NK-92 (cell line): ENCODE data around the gene LGR4.
"Not testable (repeated sequence)": the region's sequence is repeated elsewhere in the genome, so short reads cannot be mapped to it uniquely, and the experiment has no call there.

Experiments
- DNase-seq: peaks from one replicate; lab custom pipeline; 2025; ENCODE audit not compliant: unreplicated experiment; lab: John Stamatoyannopoulos, UW

LGR4 gene

DNA sequence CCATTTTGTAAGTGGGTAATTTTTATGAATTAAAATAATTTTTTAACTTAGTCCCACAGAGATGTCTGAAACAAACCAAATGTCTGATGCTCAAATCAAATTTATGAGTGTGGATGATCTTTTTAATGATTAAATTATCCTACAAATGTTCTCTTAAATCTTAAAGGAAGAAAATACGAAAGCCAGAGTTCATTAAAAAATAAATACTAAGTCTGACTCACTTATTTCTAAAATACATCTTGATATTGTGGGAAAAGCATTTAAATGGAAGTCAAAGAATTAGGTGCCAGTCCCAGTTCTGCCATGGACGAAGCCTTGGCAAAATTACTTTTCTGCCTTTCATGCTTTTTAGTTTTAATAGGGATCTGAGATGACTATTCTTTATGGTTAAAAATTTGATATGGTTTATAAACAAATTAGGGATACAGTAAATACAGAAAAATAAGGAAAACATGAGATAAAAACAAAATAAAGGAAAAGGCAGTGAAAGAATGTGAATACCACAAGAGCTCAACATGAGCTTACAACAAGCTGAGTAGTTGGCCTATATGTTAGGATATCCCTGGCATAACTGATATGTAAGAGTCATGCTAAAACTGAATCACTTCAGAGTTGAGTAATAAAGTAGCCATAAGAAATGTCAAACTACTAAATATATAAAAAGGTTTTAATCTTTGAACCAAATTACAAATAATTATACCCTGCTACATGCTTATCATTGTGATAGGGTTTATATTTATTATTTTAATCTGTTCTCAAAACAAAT is 118.8 kb downstream of the LGR4 start:
- DNase-seq, result no peak

GRCh38 chr11:27352781-27353180 is 119.8 kb downstream of the LGR4 start:
- DNase-seq, result no peak

DNA sequence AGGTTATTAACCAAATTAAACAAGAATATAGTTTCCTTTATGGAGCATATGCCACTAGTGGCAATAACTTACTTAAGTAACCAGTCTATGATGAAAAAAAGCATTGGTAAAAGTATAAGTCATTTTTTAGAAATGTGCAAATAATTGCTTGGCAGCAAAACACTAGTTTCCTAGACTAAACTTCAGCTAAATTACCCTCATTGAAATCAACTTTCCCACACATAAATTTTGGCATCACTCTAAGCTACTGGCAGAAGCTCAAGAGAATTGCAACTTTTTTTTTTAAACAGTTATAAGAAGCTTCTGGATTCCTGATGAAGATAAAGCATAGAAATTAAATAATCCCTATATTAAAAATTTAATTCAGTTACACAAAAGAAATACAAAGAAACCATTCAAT is 122.1 kb downstream of the LGR4 start:
- no peak for DNase-seq

GRCh38 chr11:27349919-27350318 is 122.7 kb downstream of the LGR4 start:
- DNase-seq, result no peak

DNA sequence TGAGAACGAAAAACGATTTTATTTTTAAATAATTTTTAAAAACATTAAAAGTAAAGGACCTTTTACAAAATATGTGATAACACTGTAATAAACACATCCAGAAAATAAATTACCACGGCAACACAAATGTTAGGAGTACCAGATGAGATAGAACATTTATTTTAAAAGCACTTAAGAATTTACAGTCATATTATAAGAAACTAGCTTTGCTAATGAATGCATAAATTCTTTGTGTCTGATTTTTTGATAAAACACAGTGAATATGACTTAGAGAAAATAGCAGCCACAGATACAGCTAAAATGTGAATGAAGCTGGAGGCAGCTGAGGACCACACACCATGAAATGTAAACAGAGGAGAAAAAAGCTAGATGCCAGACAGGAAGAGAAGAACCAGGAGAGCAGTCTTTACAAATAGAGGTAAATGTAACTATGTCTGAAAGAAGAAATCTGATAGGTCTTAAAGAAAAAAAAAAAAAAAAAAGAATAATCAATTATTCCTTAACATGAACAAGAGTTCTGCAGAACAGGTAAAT is 124.2 kb downstream of the LGR4 start:
- DNase-seq, result no peak

DNA sequence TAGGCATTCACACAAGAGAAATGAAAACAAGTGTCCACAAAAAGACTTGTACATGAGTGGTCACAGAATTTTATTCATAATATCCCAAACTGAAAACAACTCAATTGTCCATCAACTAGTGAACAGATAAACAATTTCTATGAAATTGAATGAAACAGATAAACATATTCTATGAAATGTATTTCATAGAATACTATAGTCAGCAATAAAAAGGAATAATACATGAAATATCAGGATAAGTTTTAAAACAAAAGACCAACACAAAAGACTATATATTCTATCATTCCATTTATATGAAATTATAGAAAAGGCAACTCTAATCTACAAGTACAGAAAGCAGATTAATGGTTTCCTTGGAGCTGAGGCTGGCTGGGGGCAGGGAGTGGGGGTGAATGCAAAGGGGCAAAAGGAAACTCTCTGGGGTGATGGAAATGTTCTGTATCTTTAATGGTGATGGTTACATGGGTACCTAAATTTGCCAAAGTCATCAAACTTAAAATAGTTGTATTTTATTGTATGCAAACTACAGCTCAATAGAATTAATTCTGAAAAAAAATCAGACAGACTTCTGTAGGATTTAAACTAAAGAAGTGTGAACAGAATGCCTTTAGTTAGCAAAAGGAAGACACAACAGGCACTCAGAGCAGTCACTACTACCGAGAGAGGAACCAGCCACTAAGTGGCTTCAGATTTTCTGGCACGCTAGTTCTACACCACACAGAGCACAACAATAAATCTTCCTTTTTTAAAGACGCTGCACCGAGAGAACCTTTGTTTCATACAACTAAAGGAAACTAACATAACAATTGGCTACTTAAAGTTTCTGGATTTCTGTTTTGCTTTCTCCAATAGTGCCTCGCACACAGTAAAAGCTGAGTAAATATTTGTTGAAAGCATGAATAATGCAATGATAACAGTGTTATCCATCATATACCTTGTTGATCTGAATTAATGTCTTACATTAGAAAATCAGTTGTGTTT is 124.9 kb downstream of the LGR4 start:
- no peak for DNase-seq

DNA sequence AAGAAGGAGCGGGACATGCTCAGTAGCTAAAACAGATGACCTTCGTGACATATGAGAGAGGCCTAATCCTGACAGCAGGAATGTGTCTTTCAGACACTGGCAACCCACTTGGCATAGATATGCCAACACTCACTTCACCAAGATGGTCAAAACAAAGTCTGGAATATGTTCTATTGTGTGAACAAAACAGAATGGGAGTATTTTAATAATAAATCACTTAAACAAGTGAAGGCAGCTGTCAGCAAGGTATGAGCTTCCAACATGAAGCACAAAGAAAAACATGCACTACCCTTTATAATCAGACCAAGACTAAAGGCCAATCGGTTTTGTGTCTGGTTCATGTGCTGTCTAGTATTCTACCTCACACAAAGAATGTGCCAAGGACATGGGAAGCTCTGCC is 132.6 kb downstream of the LGR4 start:
- DNase-seq, result no peak

DNA sequence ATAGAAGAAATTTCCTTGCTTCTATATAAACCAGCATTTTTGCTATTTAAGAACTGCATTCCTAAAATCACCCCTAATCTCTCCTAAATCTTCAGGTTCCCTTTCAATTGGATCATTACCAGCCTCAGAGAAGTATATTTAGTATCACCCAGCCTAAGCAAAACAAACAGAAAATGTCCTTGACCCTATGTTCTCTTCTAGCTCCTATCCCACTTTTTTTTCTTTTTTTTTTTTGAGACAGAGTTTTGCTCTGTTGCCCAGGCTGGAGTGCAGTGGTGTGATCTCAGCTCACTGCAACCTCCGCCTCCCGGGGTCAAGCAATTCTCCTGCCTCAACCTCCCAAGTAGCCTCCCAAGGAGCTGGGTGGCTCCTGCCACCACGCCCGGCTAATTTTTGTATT is 137.8 kb downstream of the LGR4 start:
- not testable (repeated sequence) for DNase-seq

GRCh38 chr11:27331981-27332380 is 140.6 kb downstream of the LGR4 start:
- DNase-seq, result no peak

DNA sequence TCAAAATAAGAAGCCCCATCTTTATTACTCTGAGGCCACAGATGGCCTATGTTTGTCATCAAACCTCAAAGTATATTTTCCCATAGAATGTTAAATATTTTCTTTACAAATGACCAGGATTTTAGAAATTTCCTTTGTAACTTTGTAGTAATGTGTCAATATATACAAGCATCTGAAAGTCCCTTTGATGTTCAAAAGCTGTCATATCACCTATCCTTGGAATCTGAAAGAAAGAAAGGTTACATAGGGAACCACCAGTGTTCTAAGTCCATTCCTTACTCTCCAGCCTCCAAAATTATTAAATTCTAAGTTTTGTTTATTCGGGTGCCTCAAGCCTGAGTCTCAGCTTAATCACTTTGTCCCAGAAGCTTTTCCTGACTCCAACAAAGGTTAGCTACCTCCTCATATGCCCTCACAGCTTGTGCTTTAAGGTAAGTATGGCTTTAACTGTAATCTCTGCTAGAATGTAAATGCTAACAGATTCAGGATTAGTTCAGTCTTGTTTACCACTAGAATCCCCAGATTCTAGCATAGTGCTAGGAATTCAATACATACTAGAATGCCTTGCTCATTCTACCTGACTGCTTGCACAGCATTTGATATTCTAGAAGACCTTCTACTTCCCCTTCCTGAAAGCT is 141.8 kb downstream of the LGR4 start:
- DNase-seq, result no peak

DNA sequence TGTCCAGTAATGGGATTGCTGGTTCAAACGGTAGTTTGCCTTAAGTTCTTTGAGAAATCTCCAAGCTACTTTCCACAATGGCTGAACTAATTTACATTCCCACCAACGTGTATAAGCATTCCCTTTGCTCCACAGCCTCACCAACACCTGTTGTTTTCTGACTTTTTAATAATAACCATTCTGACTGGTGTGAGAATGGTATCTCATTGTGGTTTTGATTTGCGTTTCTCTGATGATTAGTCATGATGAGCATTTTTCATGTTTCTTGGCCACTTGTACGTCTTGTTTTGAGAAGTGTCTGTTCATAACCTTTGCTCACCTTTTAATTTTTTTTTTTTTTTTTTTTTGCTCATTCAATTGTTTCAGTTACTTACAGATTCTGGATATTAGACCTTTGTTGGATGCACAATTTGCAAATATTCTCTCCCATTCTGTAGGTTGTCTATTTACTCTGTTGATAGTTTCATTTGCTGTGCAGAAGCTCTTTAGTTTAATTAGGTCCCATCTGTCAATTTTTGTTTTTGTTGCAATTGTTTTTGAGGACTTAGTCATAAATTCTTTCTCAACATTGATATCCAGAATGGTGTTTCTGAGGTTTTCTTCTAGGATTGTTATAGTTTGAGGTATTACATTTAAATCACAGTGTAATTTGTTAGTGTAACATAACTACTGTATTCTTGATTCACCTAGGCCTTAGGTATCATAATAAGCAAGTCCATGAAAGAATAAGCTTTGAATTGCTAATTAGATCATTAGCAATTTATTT is 142.5 kb downstream of the LGR4 start:
- DNase-seq, result no peak

- no peak for DNase-seq
Observed at GRCh38 chr11:27328614-27329013, 144.0 kb downstream of the LGR4 start.

DNA sequence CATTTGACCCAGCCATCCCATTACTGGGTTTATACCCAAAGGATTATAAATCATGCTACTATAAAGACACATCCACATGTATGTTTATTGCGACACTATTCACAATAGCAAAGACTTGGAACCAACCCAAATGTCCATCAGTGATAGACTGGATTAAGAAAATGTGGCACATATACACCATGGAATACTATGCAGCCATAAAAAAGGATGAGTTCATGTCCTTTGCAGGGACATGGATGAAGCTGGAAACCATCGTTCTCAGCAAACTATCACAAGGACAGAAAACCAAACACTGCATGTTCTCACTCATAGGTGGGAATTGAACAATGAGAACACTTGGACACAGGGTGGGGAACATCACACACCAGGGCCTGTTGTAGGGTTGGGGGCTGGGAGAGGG is 145.5 kb downstream of the LGR4 start:
- not testable (repeated sequence) for DNase-seq

- DNase-seq, result not testable (repeated sequence)
Observed at GRCh38 chr11:27322196-27322595, 150.4 kb downstream of the LGR4 start.

DNA sequence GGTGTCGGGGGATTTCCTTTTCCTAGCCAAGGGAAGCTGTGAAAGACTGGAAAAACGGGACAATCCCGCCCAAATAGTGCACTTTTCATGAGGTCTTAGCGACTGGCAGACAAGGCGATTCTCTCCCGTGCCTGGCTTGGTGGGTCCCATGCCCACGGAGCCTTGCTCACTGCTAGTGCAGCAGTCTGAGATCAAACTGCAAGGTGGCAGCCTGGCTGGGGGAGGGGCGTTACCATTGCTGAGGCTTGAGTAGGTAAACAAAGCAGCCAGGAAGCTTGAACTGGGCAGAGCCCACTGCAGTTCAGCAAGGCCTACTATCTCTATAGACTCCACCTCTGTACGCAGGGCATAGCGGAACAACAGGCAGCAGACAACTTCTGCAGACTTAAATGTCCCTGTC is 151.2 kb downstream of the LGR4 start:
- not testable (repeated sequence) for DNase-seq

DNA sequence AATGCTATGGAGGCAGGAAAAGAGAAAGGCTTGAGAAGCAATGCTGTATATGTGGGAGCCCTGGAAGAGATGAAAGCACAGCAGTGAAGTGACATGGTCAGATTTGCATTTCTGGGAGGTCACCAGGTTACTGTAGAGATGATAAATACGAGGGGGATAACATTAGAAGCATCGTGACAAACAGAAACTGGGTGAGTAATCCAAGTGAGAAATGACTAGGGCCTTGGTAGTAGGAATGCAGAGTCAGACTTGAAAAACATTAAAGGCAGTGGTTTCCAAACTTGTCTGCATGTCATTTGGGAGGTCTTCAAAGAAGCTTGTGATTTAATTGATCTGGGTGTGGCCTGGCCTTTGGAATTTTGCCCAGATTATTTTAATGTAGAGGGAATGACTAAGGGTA is 153.5 kb downstream of the LGR4 start:
- DNase-seq, result no peak

GRCh38 chr11:27317751-27318150 is 154.8 kb downstream of the LGR4 start:
- DNase-seq, result no peak
